ENCODE results near the gene GPI.
"Not testable (repeated sequence)": the region's sequence is repeated elsewhere in the genome, so short reads cannot be mapped to it uniquely, and the experiment has no call there.

GPI gene

GRCh38 chr19:34386645-34387445, 21.8 kb downstream of the GPI start:
- 94 to 97% methylated on average over 8 to 9 of the region's 9 CpGs for WGBS, 2 experiments (ENCODE audit: insufficient coverage in 2 of 2)
- Histone ChIP-seq H3K4me3 (ENCODE audit: extremely low read depth, insufficient read depth, low read length, poor library complexity, severe bottlenecking) (no peak overlapping the region), H3K4me1 (ENCODE audit: control insufficient read depth, insufficient read depth, low read length, poor library complexity, severe bottlenecking) (no peaks in the 10 kb centered on the region), H3K9me3 (ENCODE audit: control insufficient read depth, low read length) (no peaks in the 10 kb centered on the region), H3K36me3 (ENCODE audit: control insufficient read depth, insufficient read depth, low read length) (peaks cover 90% of the 10 kb centered on the region), H3K27ac (ENCODE audit: low read depth, low read length, severe bottlenecking) (no peak overlapping the region)

GRCh38 chr19:34387446-34387810, 22.4 kb downstream of the GPI start:
- H3K4me1 ChIP-seq (ENCODE audit: control insufficient read depth, insufficient read depth, low read length, poor library complexity, severe bottlenecking) = no peaks in the 10 kb centered on the region
- no peaks in the 10 kb centered on the region for H3K9me3 ChIP-seq (ENCODE audit: control insufficient read depth, low read length)
- H3K4me3 ChIP-seq (ENCODE audit: extremely low read depth, insufficient read depth, low read length, poor library complexity, severe bottlenecking) = no peak overlapping the region
- H3K36me3 ChIP-seq (ENCODE audit: control insufficient read depth, insufficient read depth, low read length) = peaks cover 91% of the 10 kb centered on the region
- H3K27ac ChIP-seq (ENCODE audit: low read depth, low read length, severe bottlenecking) = no peak overlapping the region
- 78 to 100% methylated on average over 1 of the region's 1 CpG for WGBS, 2 experiments (ENCODE audit: insufficient coverage in 2 of 2)

- 86 to 100% methylated on average over 1 of the region's 2 CpGs for WGBS, 2 experiments (ENCODE audit: insufficient coverage in 2 of 2)
- H3K9me3 ChIP-seq (ENCODE audit: control insufficient read depth, low read length); H3K4me3 ChIP-seq (ENCODE audit: extremely low read depth, insufficient read depth, low read length, poor library complexity, severe bottlenecking); H3K4me1 ChIP-seq (ENCODE audit: control insufficient read depth, insufficient read depth, low read length, poor library complexity, severe bottlenecking); H3K27ac ChIP-seq (ENCODE audit: low read depth, low read length, severe bottlenecking): not testable (repeated sequence)
- H3K36me3 ChIP-seq (ENCODE audit: control insufficient read depth, insufficient read depth, low read length) = peaks cover 90% of the 10 kb centered on the region
These were observed 23.7 kb downstream of the GPI start for GRCh38 chr19:34388745-34389144.

- no peaks in the 10 kb centered on the region for H3K9me3 ChIP-seq (ENCODE audit: control insufficient read depth, low read length)
- peaks cover 91% of the 10 kb centered on the region for H3K36me3 ChIP-seq (ENCODE audit: control insufficient read depth, insufficient read depth, low read length)
- H3K4me3 ChIP-seq (ENCODE audit: extremely low read depth, insufficient read depth, low read length, poor library complexity, severe bottlenecking) = no peak overlapping the region
- H3K27ac ChIP-seq (ENCODE audit: low read depth, low read length, severe bottlenecking) = no peak overlapping the region
- H3K4me1 ChIP-seq (ENCODE audit: control insufficient read depth, insufficient read depth, low read length, poor library complexity, severe bottlenecking) = no peaks in the 10 kb centered on the region
These were observed 26.8 kb downstream of the GPI start for GRCh38 chr19:34391813-34392212.

GRCh38 chr19:34393031-34393430, 28.0 kb downstream of the GPI start:
- H3K36me3 ChIP-seq (ENCODE audit: control insufficient read depth, insufficient read depth, low read length) = peaks cover 83% of the 10 kb centered on the region
- no peak overlapping the region for H3K4me3 ChIP-seq (ENCODE audit: extremely low read depth, insufficient read depth, low read length, poor library complexity, severe bottlenecking)
- H3K9me3 ChIP-seq (ENCODE audit: control insufficient read depth, low read length) = no peaks in the 10 kb centered on the region
- H3K4me1 ChIP-seq (ENCODE audit: control insufficient read depth, insufficient read depth, low read length, poor library complexity, severe bottlenecking) = no peaks in the 10 kb centered on the region
- no peak overlapping the region for H3K27ac ChIP-seq (ENCODE audit: low read depth, low read length, severe bottlenecking)
- 95 to 98% methylated on average over 4 of the region's 11 CpGs for WGBS, 2 experiments (ENCODE audit: insufficient coverage in 2 of 2)

- no peaks in the 10 kb centered on the region for H3K9me3 ChIP-seq (ENCODE audit: control insufficient read depth, low read length)
These were observed 28.6 kb downstream of the GPI start for GRCh38 chr19:34393629-34394028.

DNA sequence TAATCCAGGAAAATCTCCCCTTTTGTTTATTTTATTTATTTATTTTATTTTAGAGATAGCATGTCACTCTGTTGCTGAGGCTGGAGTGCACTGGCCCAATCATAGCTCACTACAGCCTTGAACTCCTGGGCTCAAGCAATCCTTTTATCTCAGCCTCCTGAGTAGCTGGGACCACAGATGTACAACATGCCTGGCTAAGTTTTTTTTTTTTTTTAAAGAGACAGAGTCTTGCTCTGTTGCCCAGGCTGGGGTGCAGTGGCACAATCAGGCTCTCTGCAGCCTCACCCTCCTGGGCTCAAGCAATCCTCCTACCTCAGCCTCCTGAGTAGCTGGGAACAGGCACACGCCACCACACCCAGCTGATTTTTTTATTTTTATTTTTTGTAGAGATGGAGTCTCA, 32.9 kb downstream of the GPI start:
- Histone ChIP-seq H3K4me1 (ENCODE audit: control insufficient read depth, insufficient read depth, low read length, poor library complexity, severe bottlenecking) (no peaks in the 10 kb centered on the region), H3K9me3 (ENCODE audit: control insufficient read depth, low read length) (no peaks in the 10 kb centered on the region), H3K36me3 (ENCODE audit: control insufficient read depth, insufficient read depth, low read length) (peaks cover 75% of the 10 kb centered on the region), H3K4me3 (ENCODE audit: extremely low read depth, insufficient read depth, low read length, poor library complexity, severe bottlenecking) (no peak overlapping the region), H3K27ac (ENCODE audit: low read depth, low read length, severe bottlenecking) (no peak overlapping the region)
- no CpG with 5 or more reads among the region's 1 CpG for WGBS, 2 experiments (ENCODE audit: insufficient coverage in 2 of 2)

More at GRCh38 chr19:34393629-34394028, 28.6 kb downstream of the GPI start:
- WGBS, 2 experiments (ENCODE audit: insufficient coverage in 2 of 2) = 77 to 92% methylated on average over 7 to 14 of the region's 14 CpGs
- Histone ChIP-seq H3K27ac (ENCODE audit: low read depth, low read length, severe bottlenecking) (no peak overlapping the region), H3K4me3 (ENCODE audit: extremely low read depth, insufficient read depth, low read length, poor library complexity, severe bottlenecking) (no peak overlapping the region), H3K36me3 (ENCODE audit: control insufficient read depth, insufficient read depth, low read length) (peaks cover 83% of the 10 kb centered on the region), H3K4me1 (ENCODE audit: control insufficient read depth, insufficient read depth, low read length, poor library complexity, severe bottlenecking) (no peaks in the 10 kb centered on the region)

- peaks cover 60% of the 10 kb centered on the region for H3K36me3 ChIP-seq (ENCODE audit: control insufficient read depth, insufficient read depth, low read length)
- H3K4me3 ChIP-seq (ENCODE audit: extremely low read depth, insufficient read depth, low read length, poor library complexity, severe bottlenecking) = no peak overlapping the region
- H3K9me3 ChIP-seq (ENCODE audit: control insufficient read depth, low read length) = no peaks in the 10 kb centered on the region
- no peak overlapping the region for H3K27ac ChIP-seq (ENCODE audit: low read depth, low read length, severe bottlenecking)
- 93 to 99% methylated on average over 3 to 8 of the region's 9 CpGs for WGBS, 2 experiments (ENCODE audit: insufficient coverage in 2 of 2)
- H3K4me1 ChIP-seq (ENCODE audit: control insufficient read depth, insufficient read depth, low read length, poor library complexity, severe bottlenecking) = no peaks in the 10 kb centered on the region
These were observed 34.9 kb downstream of the GPI start for GRCh38 chr19:34399886-34400285.

DNA sequence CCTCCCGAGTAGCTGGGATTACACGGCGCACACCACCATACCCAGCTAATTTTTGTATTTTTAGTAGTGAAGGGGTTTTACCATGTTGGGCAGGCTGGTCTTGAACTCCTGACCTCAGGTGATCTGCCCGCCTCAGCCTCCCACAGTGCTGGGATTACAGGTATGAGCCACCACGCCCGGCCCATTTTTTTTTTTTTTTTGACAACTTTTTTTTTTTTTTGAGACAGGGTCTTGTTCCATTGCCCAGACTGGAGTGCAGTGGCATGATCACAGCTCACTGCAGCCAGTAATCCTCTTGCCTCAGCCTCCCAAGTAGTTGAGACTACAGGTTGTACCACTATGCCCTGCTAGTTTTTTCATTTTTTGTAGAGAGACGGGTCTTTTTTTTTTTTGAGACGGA, 35.8 kb downstream of the GPI start:
- H3K9me3 ChIP-seq (ENCODE audit: control insufficient read depth, low read length); H3K4me1 ChIP-seq (ENCODE audit: control insufficient read depth, insufficient read depth, low read length, poor library complexity, severe bottlenecking); H3K4me3 ChIP-seq (ENCODE audit: extremely low read depth, insufficient read depth, low read length, poor library complexity, severe bottlenecking); H3K27ac ChIP-seq (ENCODE audit: low read depth, low read length, severe bottlenecking): not testable (repeated sequence)
- 100% methylated on average over 1 to 4 of the region's 8 CpGs for WGBS, 2 experiments (ENCODE audit: insufficient coverage in 2 of 2)
- H3K36me3 ChIP-seq (ENCODE audit: control insufficient read depth, insufficient read depth, low read length) = peaks cover 51% of the 10 kb centered on the region

- Histone ChIP-seq H3K4me1 (ENCODE audit: control insufficient read depth, insufficient read depth, low read length, poor library complexity, severe bottlenecking) (no peaks in the 10 kb centered on the region), H3K4me3 (ENCODE audit: extremely low read depth, insufficient read depth, low read length, poor library complexity, severe bottlenecking) (no peak overlapping the region), H3K27ac (ENCODE audit: low read depth, low read length, severe bottlenecking) (no peak overlapping the region), H3K9me3 (ENCODE audit: control insufficient read depth, low read length) (no peaks in the 10 kb centered on the region), H3K36me3 (ENCODE audit: control insufficient read depth, insufficient read depth, low read length) (peaks cover 41% of the 10 kb centered on the region)
- 100% methylated on average over 1 to 3 of the region's 8 CpGs for WGBS, 2 experiments (ENCODE audit: insufficient coverage in 2 of 2)
These were observed 37.1 kb downstream of the GPI start for GRCh38 chr19:34402074-34402600.

DNA sequence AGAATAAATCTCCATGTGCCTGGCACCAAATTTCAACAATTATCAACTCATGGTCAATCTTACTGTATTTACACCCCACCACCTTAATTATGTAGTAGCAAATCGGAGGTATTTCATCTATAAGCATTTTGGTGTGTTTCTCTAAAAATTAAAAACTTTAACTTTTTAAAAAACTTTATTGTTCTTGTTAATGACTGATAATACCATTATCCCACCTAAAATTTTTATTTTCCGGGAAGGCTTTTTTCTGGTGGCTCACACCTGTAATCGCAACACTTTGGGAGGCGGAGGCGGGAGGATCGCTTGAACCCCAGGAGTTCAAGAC, 38.8 kb downstream of the GPI start:
- Histone ChIP-seq H3K9me3 (ENCODE audit: control insufficient read depth, low read length) (no peaks in the 10 kb centered on the region), H3K36me3 (ENCODE audit: control insufficient read depth, insufficient read depth, low read length) (peaks cover 34% of the 10 kb centered on the region), H3K4me3 (ENCODE audit: extremely low read depth, insufficient read depth, low read length, poor library complexity, severe bottlenecking) (peak overlapping the region; percentile 91), H3K27ac (ENCODE audit: low read depth, low read length, severe bottlenecking) (no peak overlapping the region), H3K4me1 (ENCODE audit: control insufficient read depth, insufficient read depth, low read length, poor library complexity, severe bottlenecking) (no peaks in the 10 kb centered on the region)
- WGBS, 2 experiments (ENCODE audit: insufficient coverage in 2 of 2) = 46% methylated on average over 4 of the region's 6 CpGs; no CpG with 5 or more reads in 1 of the 2 experiments
